Measurements from ENCODE around the gene HERC3. TPM values are rescaled to one million over a fixed set of nuclear protein-coding genes. Genes with fewer than 3 reads are reported as not detected.

HERC3 gene
- total and polyA plus RNA-seq, 2 of the 13 experiments (the other 11 are each of a cell fraction or from before 2014, with no cell fraction given), result 3.8 to 6.2 TPM

DNA sequence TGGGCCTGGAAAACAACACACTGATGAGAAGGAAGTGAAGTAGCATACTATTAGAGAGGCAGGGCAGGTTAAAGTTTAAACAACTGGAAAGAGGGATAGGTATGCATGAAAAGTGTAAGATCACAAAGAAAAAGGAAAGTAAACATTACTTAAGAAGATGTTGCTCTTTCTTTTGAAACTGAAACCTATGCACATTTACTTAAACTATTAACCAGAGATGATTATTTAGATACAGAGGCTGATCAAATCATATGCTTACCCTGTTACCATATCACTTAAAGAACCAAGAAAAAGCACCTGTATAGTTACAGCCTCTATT lies 67.6 kb downstream of the HERC3 start (continued):
- TF ChIP-seq AFF4 (CRISPR knock-in tag; IDR thresholded peaks at IDR 0.05), result no peak
- no peak for TF ChIP-seq MEF2D (CRISPR knock-in tag; IDR thresholded peaks at IDR 0.05)
- TF ChIP-seq HES4 (CRISPR knock-in tag; IDR thresholded peaks at IDR 0.05; ENCODE audit: borderline replicate concordance), result no peak
- no peak for TF ChIP-seq ZNF530 (CRISPR knock-in tag; IDR thresholded peaks at IDR 0.05; ENCODE audit: low read depth)
- no peak for TF ChIP-seq ATM (IDR thresholded peaks at IDR 0.05; ENCODE audit: borderline replicate concordance)
- no peak for TF ChIP-seq SMARCE1 (IDR thresholded peaks at IDR 0.05; ENCODE audit: borderline replicate concordance)
- TF ChIP-seq XRCC5 (optimal IDR thresholded peaks at IDR 0.05; ENCODE audit: low read length), result no peak
- TF ChIP-seq ZNF597 (CRISPR knock-in tag; IDR thresholded peaks at IDR 0.05), result no peak
- no peak for TF ChIP-seq CHCHD3 (CRISPR knock-in tag; IDR thresholded peaks at IDR 0.05)
- no peak for TF ChIP-seq MXD4 (CRISPR knock-in tag; IDR thresholded peaks at IDR 0.05)
- no peak for TF ChIP-seq EEA1 (CRISPR knock-in tag; IDR thresholded peaks at IDR 0.05; ENCODE audit: borderline replicate concordance)
- TF ChIP-seq ZNF44 (CRISPR knock-in tag; IDR thresholded peaks at IDR 0.05), result no peak
- no peak for TF ChIP-seq YEATS4 (CRISPR knock-in tag; IDR thresholded peaks at IDR 0.05; ENCODE audit: borderline replicate concordance)
- TF ChIP-seq, protein P1, sequence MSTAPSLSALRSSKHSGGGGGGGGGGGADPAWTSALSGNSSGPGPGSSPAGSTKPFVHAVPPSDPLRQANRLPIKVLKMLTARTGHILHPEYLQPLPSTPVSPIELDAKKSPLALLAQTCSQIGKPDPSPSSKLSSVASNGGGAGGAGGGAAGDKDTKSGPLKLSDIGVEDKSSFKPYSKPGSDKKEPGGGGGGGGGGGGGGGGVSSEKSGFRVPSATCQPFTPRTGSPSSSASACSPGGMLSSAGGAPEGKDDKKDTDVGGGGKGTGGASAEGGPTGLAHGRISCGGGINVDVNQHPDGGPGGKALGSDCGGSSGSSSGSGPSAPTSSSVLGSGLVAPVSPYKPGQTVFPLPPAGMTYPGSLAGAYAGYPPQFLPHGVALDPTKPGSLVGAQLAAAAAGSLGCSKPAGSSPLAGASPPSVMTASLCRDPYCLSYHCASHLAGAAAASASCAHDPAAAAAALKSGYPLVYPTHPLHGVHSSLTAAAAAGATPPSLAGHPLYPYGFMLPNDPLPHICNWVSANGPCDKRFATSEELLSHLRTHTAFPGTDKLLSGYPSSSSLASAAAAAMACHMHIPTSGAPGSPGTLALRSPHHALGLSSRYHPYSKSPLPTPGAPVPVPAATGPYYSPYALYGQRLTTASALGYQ (CRISPR knock-in tag; IDR thresholded peaks at IDR 0.05), result no peak
- no peak for TF ChIP-seq TP53 (CRISPR knock-in tag; conservative IDR thresholded peaks at IDR 0.05)
- no peak for TF ChIP-seq ZNF609 (CRISPR knock-in tag; IDR thresholded peaks at IDR 0.05; ENCODE audit: borderline replicate concordance)
- TF ChIP-seq PLSCR1 (CRISPR knock-in tag; IDR thresholded peaks at IDR 0.05; ENCODE audit: borderline replicate concordance), result no peak
- no peak for TF ChIP-seq MBNL3 (CRISPR knock-in tag; conservative IDR thresholded peaks at IDR 0.05)
- TF ChIP-seq ZFY (CRISPR knock-in tag; IDR thresholded peaks at IDR 0.05), result no peak
